IPS-18c (cell line): ENCODE results near the gene LIPC.

Experiments
- H3K4me3 ChIP-seq: 2 replicates; pipeline ENCODE4 v1.7.0; 2013; ENCODE audit warnings: low read depth, mild to moderate bottlenecking, low read length, moderate library complexity; ENCODE audit not compliant: insufficient read depth
- H3K9me3 ChIP-seq: one replicate; pipeline ENCODE4 v1.6.1; 2013; ENCODE audit warnings: mild to moderate bottlenecking, low read length, moderate library complexity; ENCODE audit not compliant: control insufficient read depth, insufficient read depth

LIPC gene

GRCh38 chr15:58555162-58556027 is 123.6 kb downstream of the LIPC start:
- no peak overlapping the region for H3K4me3 ChIP-seq
- H3K9me3 ChIP-seq: no peaks in the 10 kb centered on the region

GRCh38 chr15:58556028-58556361 is 124.2 kb downstream of the LIPC start:
- H3K9me3 ChIP-seq: no peaks in the 10 kb centered on the region

DNA sequence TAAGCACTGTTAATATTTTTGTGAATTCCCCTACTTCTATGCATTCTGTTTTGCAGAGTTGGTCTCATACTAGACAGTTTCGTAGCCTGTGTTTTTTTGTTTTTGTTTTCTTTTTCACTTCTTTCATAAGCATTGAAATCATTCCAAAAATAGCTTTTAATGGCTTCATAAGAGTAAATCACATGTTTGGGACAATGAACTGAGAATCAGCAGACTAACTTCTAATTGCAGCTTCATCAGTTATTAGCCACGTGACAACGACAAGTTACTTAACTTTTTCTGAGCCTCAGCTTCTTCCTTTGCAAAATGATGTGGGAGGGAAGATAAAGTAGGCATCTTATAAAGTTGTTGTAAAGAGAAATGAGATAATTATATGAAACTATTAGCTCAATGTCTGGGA is 124.8 kb downstream of the LIPC start:
- Histone ChIP-seq H3K9me3 (no peaks in the 10 kb centered on the region), H3K4me3 (no peak overlapping the region)

More at GRCh38 chr15:58556028-58556361, 124.2 kb downstream of the LIPC start:
- no peak overlapping the region for H3K4me3 ChIP-seq

DNA sequence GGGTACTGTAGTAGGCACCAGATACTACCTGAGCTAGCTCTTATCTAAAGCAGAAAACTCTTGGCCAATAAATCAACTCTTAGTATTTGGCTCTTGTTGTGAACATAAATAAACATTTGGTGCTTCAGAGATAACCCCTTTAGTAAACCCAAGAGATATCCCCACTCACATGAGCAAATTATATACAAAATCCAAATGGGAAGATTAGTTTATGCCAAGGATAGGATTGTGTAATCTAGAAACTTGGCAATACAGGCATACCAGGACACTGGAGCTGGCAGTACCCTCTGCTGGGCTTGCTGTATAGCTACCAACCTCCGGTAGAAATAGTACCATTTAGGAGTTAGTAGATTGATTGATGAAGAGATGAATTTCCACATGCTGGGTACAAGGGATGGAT is 127.0 kb downstream of the LIPC start:
- Histone ChIP-seq H3K4me3 (no peak overlapping the region), H3K9me3 (no peaks in the 10 kb centered on the region)

- Histone ChIP-seq H3K4me3 (no peak overlapping the region), H3K9me3 (no peaks in the 10 kb centered on the region)
Measured at GRCh38 chr15:58559904-58560588, 128.3 kb downstream of the LIPC start.

DNA sequence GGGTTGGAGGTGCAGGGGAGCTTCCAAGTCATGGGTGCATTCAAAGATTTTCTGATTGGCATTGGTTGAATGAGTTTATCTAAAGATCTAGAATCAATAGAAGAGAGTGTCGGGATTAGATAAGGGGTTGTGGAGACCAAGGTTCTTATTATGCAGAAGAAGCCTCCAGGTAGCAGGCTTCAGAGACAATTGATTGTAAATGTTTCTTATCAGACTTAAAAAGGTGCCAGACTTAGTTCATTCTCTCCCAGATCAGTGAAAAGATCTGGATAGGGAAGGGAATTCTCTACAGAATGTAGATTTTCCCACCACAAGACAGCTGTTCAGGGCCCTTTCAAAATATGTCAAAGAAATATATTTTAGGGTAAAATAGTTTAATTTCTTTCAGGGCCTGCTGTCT is 129.5 kb downstream of the LIPC start:
- Histone ChIP-seq H3K4me3 (no peak overlapping the region), H3K9me3 (no peaks in the 10 kb centered on the region)

- no peak overlapping the region for H3K4me3 ChIP-seq
Measured at GRCh38 chr15:58562135-58562534, 130.3 kb downstream of the LIPC start.

GRCh38 chr15:58564981-58565380 is 133.2 kb downstream of the LIPC start:
- Histone ChIP-seq H3K4me3 (no peak overlapping the region), H3K9me3 (no peaks in the 10 kb centered on the region)

More at GRCh38 chr15:58562135-58562534, 130.3 kb downstream of the LIPC start:
- H3K9me3 ChIP-seq: no peaks in the 10 kb centered on the region

DNA sequence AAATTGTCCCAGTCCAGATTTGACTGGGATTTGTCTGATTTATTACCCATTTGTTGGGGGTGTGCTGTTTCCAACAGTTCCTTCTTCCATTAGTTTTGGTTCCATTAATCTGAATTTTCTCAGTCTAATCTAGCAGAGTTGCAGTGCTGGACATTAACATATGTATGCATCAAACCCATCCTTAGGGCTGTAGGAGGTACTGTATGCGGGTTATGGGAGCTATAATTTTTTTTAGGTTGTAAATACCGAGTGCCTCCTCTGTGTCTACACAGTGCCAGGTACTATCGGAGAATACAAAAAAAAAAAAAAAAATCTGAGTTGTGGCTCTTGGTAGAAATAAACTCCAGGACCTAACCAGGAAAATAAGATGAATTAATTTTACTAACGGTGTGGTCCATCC is 133.8 kb downstream of the LIPC start:
- Histone ChIP-seq H3K9me3 (no peaks in the 10 kb centered on the region), H3K4me3 (no peak overlapping the region)

DNA sequence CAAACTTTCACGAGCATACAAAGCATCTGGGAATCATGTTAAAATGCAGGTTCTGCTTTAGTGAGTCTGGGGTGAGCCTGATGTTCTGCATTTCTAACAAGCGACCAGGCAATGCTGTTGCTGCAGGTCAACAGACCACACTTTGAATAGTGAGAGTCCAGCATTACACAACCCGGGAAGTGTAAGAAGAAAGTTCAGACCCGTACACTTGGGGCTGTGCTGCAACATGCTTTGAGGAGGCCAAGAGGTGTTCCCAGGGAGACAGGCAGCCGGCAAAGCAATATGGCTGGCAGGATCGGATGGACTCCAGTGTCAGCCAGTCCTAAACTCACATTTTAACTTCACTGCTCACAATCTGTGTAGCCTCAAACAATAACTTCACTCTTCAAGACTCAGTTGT is 134.2 kb downstream of the LIPC start:
- no peaks in the 10 kb centered on the region for H3K9me3 ChIP-seq
- H3K4me3 ChIP-seq: no peak overlapping the region

- Histone ChIP-seq H3K4me3 (no peak overlapping the region), H3K9me3 (no peaks in the 10 kb centered on the region)
Measured at GRCh38 chr15:58568157-58568571, 136.4 kb downstream of the LIPC start.

GRCh38 chr15:58569455-58569854 is 137.7 kb downstream of the LIPC start:
- Histone ChIP-seq H3K4me3 (no peak overlapping the region), H3K9me3 (no peaks in the 10 kb centered on the region)

- Histone ChIP-seq H3K4me3 (no peak overlapping the region), H3K9me3 (no peaks in the 10 kb centered on the region)
Measured at GRCh38 chr15:58571491-58571890, 139.7 kb downstream of the LIPC start.

DNA sequence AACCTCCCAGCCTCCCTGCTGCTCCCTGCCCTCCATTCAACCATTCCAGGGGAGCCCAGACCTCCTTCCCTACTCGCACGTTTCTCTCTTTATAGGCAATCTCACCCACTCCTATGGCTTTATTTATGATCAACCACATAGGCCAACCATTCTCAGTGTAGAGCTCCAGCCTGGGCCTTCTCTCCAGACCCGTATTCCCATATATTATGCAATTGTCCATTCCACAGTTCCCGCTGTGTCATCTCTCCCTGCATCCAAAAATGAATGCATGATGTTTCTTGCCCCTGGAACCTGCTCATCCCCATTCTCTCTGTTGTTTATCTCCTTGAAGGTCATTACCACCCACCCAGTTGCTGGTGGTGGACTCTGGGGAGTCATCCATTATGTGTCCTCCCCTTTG is 140.7 kb downstream of the LIPC start:
- H3K4me3 ChIP-seq: no peak overlapping the region
- no peaks in the 10 kb centered on the region for H3K9me3 ChIP-seq

- H3K9me3 ChIP-seq: no peaks in the 10 kb centered on the region
- no peak overlapping the region for H3K4me3 ChIP-seq
Measured at GRCh38 chr15:58573270-58573669, 141.5 kb downstream of the LIPC start.

- H3K9me3 ChIP-seq: no peaks in the 10 kb centered on the region
- H3K4me3 ChIP-seq: no peak overlapping the region
Measured at GRCh38 chr15:58574631-58575030, 142.8 kb downstream of the LIPC start.

DNA sequence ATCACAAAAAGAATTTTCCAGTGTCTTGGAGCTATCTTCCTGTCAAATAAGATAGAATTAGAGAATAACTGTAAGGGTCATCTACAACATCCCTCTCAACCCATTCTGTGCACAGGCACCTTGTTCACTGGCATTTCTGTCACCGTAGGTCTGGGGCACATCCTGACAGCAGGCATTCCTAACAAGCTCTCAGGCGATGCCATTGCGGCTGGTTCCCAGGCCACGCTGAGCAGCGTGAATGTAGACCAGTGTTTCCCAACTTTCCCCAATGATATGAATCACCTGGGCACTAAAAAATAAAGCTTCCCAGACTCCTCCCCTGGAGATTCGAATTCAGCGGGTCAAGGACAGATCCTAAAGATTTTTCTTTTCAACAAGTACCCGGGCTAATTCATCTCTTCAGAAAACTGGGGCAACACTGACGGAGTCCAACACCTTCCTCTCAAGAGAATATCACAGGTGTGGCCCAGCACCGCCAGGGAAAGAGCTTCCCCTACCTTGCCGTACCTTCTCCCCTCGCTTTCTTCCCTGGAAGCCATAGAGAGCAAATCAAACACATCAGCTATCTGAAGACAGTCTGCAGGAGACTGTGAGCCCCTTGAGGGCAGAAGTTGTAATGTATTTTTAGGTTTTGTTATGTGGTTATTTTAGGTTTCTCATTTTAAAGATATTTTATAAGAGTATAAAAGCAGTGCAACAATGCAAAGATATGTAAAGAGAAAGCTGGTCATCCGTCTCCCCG is 143.4 kb downstream of the LIPC start:
- Histone ChIP-seq H3K4me3 (no peak overlapping the region), H3K9me3 (no peaks in the 10 kb centered on the region)

DNA sequence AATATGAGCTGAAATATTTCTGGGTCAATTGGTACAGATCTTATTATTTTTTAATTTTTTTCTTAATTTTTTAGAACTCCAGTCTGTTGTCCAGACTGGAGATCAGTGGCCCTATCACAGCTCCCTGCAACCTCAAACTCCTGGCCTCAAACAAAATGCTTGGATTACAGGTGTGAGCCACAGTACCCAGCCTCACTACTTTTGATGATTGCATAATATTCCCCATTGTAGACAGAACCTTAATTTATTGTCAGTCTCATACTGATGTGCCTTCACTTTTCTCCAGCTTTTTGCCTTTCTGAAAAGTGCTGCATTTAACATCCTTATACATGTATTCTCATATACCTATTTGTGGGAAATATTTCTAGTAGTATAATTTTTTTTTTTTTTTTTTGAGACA is 144.9 kb downstream of the LIPC start:
- H3K9me3 ChIP-seq: no peaks in the 10 kb centered on the region
- no peak overlapping the region for H3K4me3 ChIP-seq
